RWPE1 (cell line): ENCODE results near the gene KIN.

Experiments used
- CTCF ChIA-PET: fragments of 350-600 bp; sonication (Branson Sonifier 250); formaldehyde crosslinking; extraction: SDS; loops from one replicate; lab custom pipeline; 2021; lab: Yijun Ruan, JAX
- POLR2A ChIA-PET: fragments of 400-600 bp; formaldehyde crosslinking; extraction: SDS; loops from one replicate; lab custom pipeline; 2020; ENCODE audit warnings: antibody characterized with exemption; ENCODE audit not compliant: low non-redundant PET; lab: Yijun Ruan, JAX
- DNase-seq: peaks from one replicate; pipeline ENCODE4 v3.0.0; 2012; ENCODE audit warnings: low spot score
- H3K27ac ChIP-seq: fragments of 450-650 bp; 2 replicates; pipeline ENCODE4 v1.5.1; 2017
- TF ChIP-seq, protein P1 (sequence below): fragments of 450-650 bp; conservative IDR thresholded peaks from 2 replicates; pipeline ENCODE4 v1.5.1; 2017; ENCODE audit warnings: low read depth, mild to moderate bottlenecking

Gene KIN

DNA sequence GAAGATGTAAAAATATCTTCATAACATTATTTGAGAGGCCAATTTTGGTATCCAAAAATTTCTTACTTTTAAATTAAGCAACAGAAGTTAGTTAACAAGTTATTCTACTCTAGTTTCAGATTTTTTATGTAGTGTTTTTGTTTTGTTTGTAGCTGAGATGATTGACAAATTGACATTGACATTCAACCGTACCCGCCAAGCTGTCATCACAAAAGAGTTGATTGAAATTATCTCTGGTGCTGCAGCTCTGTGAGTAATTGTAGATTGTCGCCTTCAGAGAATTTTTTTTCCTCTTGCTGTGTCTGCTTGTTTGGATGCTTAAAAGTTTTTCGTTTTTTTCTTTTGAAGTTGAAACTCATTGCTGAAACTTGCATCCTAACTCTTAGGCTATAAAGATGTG lies 14.8 kb upstream of the KIN start:
- no peak for DNase-seq
- H3K27ac ChIP-seq, result no peak overlapping the region
- CTCF ChIA-PET, result interaction anchor here (0.6 kb wide), 1 partner anchor 1502 kb away, joined by 6 read pairs; no protein-coding TSS in a partner anchor
- POLR2A ChIA-PET, result no interaction called here
- TF ChIP-seq, protein P1, sequence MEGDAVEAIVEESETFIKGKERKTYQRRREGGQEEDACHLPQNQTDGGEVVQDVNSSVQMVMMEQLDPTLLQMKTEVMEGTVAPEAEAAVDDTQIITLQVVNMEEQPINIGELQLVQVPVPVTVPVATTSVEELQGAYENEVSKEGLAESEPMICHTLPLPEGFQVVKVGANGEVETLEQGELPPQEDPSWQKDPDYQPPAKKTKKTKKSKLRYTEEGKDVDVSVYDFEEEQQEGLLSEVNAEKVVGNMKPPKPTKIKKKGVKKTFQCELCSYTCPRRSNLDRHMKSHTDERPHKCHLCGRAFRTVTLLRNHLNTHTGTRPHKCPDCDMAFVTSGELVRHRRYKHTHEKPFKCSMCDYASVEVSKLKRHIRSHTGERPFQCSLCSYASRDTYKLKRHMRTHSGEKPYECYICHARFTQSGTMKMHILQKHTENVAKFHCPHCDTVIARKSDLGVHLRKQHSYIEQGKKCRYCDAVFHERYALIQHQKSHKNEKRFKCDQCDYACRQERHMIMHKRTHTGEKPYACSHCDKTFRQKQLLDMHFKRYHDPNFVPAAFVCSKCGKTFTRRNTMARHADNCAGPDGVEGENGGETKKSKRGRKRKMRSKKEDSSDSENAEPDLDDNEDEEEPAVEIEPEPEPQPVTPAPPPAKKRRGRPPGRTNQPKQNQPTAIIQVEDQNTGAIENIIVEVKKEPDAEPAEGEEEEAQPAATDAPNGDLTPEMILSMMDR, result no peak

DNA sequence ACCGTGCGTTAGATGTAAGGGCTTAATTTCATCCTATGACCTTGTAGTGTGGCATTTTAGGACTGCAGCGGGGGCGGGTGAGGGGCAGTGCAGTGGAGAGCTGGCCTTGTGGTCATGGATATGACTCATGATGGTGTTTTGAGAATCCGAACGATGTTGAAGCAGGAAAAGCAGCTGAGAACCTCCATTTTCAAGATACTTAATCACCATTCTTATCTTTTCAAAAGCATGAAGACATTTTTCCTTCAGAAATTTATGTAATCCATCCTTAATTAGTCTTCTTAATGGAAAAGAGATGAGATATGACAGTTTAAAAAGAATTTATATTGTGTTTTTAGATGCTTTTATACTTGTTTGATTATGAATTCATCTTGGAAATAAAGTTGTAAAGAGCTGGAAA lies 9.8 kb upstream of the KIN start:
- TF ChIP-seq, protein P1, result no peak
- DNase-seq, result peak; percentile 69
- ChIA-PET CTCF (no interaction called here), POLR2A (no interaction called here)
- no peak overlapping the region for H3K27ac ChIP-seq

DNA sequence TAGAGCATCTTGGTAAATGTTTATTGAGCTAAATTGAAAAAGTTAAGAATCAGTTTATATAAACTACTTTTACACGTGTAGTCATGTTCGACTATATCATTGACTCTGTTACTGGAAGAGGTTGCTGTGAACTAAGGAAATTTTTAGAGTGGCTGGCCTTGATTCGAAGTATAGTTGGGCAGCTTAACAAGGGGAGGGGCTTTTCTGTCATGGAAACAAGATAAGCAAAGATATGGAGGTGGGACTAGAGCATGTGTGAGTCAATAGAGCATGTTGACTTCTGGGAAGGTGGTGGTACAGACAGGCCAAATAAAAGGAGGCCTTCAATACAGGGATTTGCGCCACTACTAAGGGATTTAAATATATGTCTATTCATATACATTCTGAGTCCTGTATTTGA lies 7.8 kb upstream of the KIN start:
- TF ChIP-seq, protein P1, result no peak
- CTCF ChIA-PET, result no interaction called here
- H3K27ac ChIP-seq, result no peak overlapping the region
- POLR2A ChIA-PET, result no interaction called here
- DNase-seq, result no peak

DNA sequence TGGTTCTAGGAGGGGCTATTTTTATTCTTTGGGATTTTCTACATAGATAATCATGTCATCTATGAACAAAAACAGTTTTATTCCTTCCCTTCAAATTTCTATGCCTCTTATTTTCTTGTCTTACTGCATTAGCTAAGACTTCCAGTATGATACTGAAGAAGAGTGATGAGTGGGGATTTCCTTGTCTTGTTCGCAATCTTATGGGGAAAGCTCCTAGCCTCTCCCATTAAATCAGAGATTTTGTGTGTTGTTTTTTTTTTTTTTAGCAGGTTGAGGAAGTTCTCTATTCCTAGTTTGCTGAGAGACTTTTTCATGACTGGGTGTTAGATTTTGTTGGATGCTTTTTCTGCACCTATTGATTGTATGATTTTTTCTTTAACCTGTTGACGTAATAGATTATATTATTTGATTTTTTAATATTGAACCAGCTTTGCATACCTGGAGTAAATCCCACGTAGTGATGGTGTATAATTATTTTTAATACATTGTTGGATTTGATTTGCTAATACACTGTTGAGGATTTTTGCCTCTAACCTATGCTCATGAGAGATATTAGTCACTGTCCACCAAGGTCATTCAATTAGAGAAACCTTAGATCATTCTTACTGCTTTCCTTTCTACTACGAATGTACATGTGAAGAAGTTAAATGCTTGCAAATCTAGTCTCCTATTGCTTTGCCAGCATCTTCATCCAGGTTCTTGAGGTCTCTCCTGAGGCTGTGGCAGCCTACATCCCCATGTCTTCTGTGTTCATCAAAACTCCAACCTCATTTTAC lies 6.6 kb upstream of the KIN start:
- POLR2A ChIA-PET, result no interaction called here
- CTCF ChIA-PET, result no interaction called here
- no peak overlapping the region for H3K27ac ChIP-seq
- no peak for DNase-seq
- TF ChIP-seq, protein P1, result no peak

DNA sequence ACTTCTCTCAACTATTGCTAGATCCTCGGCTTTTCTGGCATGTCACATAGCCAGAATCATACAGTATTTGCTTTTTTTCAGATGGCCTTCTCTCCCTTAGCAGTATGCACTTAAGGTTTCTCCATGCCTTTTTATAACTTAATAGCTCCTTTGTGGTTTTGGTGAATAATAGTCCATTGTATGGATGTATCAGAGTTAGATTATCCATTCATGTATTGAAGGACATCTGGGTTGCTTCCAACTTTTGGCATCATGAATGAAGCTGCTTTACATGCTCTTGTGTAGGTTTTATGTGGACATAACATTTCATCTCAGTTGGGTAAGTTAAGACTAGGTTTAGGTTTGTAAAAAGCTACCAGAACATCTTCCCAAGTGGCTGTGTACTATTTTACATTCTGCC lies 4.7 kb upstream of the KIN start:
- POLR2A ChIA-PET, result no interaction called here
- DNase-seq, result no peak
- TF ChIP-seq, protein P1, result no peak
- no peak overlapping the region for H3K27ac ChIP-seq
- CTCF ChIA-PET, result interaction anchor here (0.5 to 1.2 kb wide), 2 partner anchors 26 to 36 kb away, joined by 3 to 4 read pairs; partner anchors contain the start of gene TAF3

DNA sequence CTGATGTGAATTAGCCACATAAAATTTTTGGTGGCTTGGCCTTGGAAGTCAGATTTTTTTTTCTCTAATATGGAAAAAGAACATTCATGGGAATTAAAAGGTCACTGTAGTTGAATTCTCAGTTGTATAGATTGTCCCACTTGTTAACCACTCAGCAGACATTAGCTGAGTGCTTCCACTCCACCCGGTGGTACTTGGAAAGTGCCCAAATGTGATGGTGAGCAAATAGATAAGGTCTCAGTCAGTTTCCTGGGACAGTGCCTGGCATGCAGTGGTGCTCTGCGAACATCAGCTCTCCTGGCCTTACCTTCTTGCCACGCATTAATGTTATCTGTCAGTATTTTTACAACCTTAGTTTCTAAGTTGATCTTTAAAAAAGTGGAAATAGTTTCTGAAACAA lies 1.6 kb upstream of the KIN start:
- peak; percentile 13 for DNase-seq
- ChIA-PET POLR2A (interaction anchor here (2.7 kb wide), 1 partner anchor 28 kb away, joined by 16 read pairs; the partner anchor contains the start of gene TAF3), CTCF (interaction anchor here (0.7 kb wide), 1 partner anchor 862 kb away, joined by 4 read pairs; no protein-coding TSS in a partner anchor)
- TF ChIP-seq, protein P1, result no peak
- H3K27ac ChIP-seq, result no peak overlapping the region
